Pancreas (tissue), 10 donors: ENCODE data around the gene TYSND1. TPM values are rescaled to one million over a fixed set of nuclear protein-coding genes. Genes with fewer than 3 reads are reported as not detected.

Source experiments
- ATAC-seq, 4 donors: fragments of 200-7000 bp; cut with Tn5 transposase; one replicate each; pipeline versions ENCODE4 v1.8.0 to v1.9.1; 2020; ENCODE audit warnings: mild to moderate bottlenecking in 4 of 4, moderate library complexity in 4 of 4
- DNase-seq, 6 donors: peaks; one replicate each; pipeline ENCODE4 v3.0.0-alpha.2; 2020
- FAIRE-seq: peaks from 2 replicates; lab custom pipeline; 2012; peaks lifted over from hg19 to GRCh38; lab: Jason Lieb, UNC
- H3K27ac ChIP-seq, 4 donors: fragments of 200-600 bp; sonication (generic); 1 replicate in 3 of 4; 2 replicates in 1 of 4; pipeline versions ENCODE4 v1.5.0 to v1.8.0; 2020
- H3K27me3 ChIP-seq, 4 donors: fragments of 200-600 bp; one replicate each; pipeline ENCODE4 v1.8.0; 2021
- H3K36me3 ChIP-seq, 3 donors: fragments of 200-600 bp; sonication (generic) in 1 of 3; one replicate each; pipeline versions ENCODE4 v1.5.0 to v1.8.0; 2020 to 2021
- H3K4me1 ChIP-seq, 3 donors: fragments of 200-600 bp; one replicate each; pipeline ENCODE4 v1.8.0; 2021
- H3K4me3 ChIP-seq, 4 donors: fragments of 200-600 bp; sonication (generic) in 2 of 4; one replicate each; pipeline versions ENCODE4 v1.5.0 to v1.8.0; 2020 to 2021
- H3K9me3 ChIP-seq, 4 donors: fragments of 200-600 bp; one replicate each; pipeline ENCODE4 v1.8.0; 2021
- WGBS, 2 donors: extraction: QIAGEN DNeasy Blood & Tissue Kit; methylation state at CpG; one replicate each; pipeline ENCODE4 v1.1.7; 2013; 5-methylcytosine and 5-hydroxymethylcytosine counted together
- intact Hi-C, 3 donors: fragments of 100-400 bp; cut with DNase I; formaldehyde crosslinking; loops; one replicate each; pipeline versions ENCODE4 v1.11.1 to v1.14.2; 2022
- polyA plus RNA-seq, 2 donors: library from polyadenylated mRNA; stranded (reverse); fragments of 200-250 nt; gene quantifications; one replicate each; pipeline ENCODE4 v1.2.3, GENCODE V29; 2013
- total RNA-seq, 6 donors: library from RNA; stranded (reverse); fragmentation: NEBNext Ultra II Directional in 4 of 6; extraction: Animal tissue kit (Norgen Biotek cat#: 25700) in 4 of 6; gene quantifications; one replicate each; pipeline versions ENCODE4 v1.2.1 to v1.2.4, GENCODE V29; 2021 to 2023
- TF ChIP-seq, protein P1 (sequence below), 4 donors: fragments of 200-600 bp; sonication (generic) in 3 of 4; IDR thresholded peaks; one replicate each; pipeline versions ENCODE4 v1.5.0 to v1.8.0; 2021; ENCODE audit warnings: antibody characterized with exemption in 4 of 4
- donor health status: healthy with polysubstance abuse.
- donor health status: DM: no; HTN: no; CAD: no; lungs with moderate emphysema.
- donor health status: DM: no; HTN: no; CAD: no.
- donor health status: control.
- donor health status: control.
- donor health status: Bipolar disorder and iron deficiency.
- donor health status: DM: yes; HTN: yes; CAD: no.
- donor health status: DM: no; HTN: no; CAD: no.
- donor health status: DM: no; HTN: no; CAD: no.
- donor health status: DM: yes; HTN: yes; CAD: no.

The TYSND1 gene
- total and polyA plus RNA-seq, 8 donors, result 6.7 to 9.5 (median 7.9) TPM

- Histone ChIP-seq H3K27ac (no peak overlapping the region), H3K36me3 (no peaks in the 10 kb centered on the region), H3K4me1 (peaks cover 5 to 40% (median 21%) of the 10 kb centered on the region in 3 donors), H3K9me3 (no peaks in the 10 kb centered on the region), H3K27me3 (no peaks in the 10 kb centered on the region), H3K4me3 (no peak overlapping the region)
- TF ChIP-seq, protein P1, sequence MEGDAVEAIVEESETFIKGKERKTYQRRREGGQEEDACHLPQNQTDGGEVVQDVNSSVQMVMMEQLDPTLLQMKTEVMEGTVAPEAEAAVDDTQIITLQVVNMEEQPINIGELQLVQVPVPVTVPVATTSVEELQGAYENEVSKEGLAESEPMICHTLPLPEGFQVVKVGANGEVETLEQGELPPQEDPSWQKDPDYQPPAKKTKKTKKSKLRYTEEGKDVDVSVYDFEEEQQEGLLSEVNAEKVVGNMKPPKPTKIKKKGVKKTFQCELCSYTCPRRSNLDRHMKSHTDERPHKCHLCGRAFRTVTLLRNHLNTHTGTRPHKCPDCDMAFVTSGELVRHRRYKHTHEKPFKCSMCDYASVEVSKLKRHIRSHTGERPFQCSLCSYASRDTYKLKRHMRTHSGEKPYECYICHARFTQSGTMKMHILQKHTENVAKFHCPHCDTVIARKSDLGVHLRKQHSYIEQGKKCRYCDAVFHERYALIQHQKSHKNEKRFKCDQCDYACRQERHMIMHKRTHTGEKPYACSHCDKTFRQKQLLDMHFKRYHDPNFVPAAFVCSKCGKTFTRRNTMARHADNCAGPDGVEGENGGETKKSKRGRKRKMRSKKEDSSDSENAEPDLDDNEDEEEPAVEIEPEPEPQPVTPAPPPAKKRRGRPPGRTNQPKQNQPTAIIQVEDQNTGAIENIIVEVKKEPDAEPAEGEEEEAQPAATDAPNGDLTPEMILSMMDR (IDR thresholded peaks at IDR 0.05), result no peak
- no peak for DNase-seq
- FAIRE-seq, result no peak
- intact Hi-C loops, result no loop called here
- no peak for ATAC-seq
- 85 to 89% methylated on average over 7 of the region's 7 CpGs for WGBS, 2 donors
Measured at GRCh38 chr10:70167246-70167645, 20.7 kb upstream of the TYSND1 start.

GRCh38 chr10:70166394-70166793 is 19.9 kb upstream of the TYSND1 start:
- no peaks in the 10 kb centered on the region for H3K36me3 ChIP-seq
- intact Hi-C loops, result no loop called here
- TF ChIP-seq, protein P1 (IDR thresholded peaks at IDR 0.05), result no peak
- no peak overlapping the region for H3K4me3 ChIP-seq
- H3K4me1 ChIP-seq, result peaks cover 5 to 40% (median 21%) of the 10 kb centered on the region in 3 donors
- 64 to 68% methylated on average over 3 of the region's 3 CpGs for WGBS, 2 donors
- DNase-seq (no peak), FAIRE-seq (no peak), ATAC-seq (no peak)
- H3K27me3 ChIP-seq, result no peaks in the 10 kb centered on the region
- no peaks in the 10 kb centered on the region for H3K9me3 ChIP-seq
- no peak overlapping the region for H3K27ac ChIP-seq

DNA sequence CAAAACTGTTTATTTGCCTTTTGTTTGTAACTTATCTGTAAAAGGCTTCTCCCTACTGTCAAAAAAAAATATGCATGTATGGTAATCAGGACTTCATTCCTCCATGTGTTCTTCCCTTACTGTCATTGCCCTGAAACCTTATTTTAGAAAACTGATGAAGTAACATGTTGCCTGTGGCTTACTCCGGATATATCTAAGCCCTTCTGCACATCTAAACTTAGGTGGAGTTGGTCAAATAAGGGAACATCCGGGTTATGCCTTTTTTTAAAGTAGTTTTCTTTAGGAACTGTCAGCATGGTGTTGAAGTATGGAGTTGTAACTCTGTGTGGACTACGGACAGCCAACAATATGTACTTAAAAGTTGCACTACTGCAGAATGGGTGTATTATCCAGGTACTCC is 17.7 kb upstream of the TYSND1 start:
- H3K4me3 ChIP-seq, result no peak overlapping the region
- ATAC-seq (no peak), FAIRE-seq (no peak), DNase-seq (no peak)
- H3K9me3 ChIP-seq, result no peaks in the 10 kb centered on the region
- peaks cover 0 to 5% (median 3%) of the 10 kb centered on the region in 3 donors for H3K36me3 ChIP-seq
- no peaks in the 10 kb centered on the region for H3K27me3 ChIP-seq
- intact Hi-C loops, result no loop called here
- TF ChIP-seq, protein P1 (IDR thresholded peaks at IDR 0.05), result no peak
- no peak overlapping the region for H3K27ac ChIP-seq
- H3K4me1 ChIP-seq, result peaks cover 5 to 39% (median 20%) of the 10 kb centered on the region in 3 donors
- 53 to 64% methylated on average over 3 of the region's 3 CpGs for WGBS, 2 donors

GRCh38 chr10:70163448-70163847 is 16.9 kb upstream of the TYSND1 start:
- no peak overlapping the region for H3K27ac ChIP-seq
- FAIRE-seq (no peak), ATAC-seq (no peak), DNase-seq (no peak)
- no peaks in the 10 kb centered on the region for H3K27me3 ChIP-seq
- H3K36me3 ChIP-seq, result peaks cover 0 to 5% (median 3%) of the 10 kb centered on the region in 3 donors
- H3K4me3 ChIP-seq, result no peak overlapping the region
- H3K4me1 ChIP-seq, result peaks cover 5 to 31% (median 12%) of the 10 kb centered on the region in 3 donors
- H3K9me3 ChIP-seq, result no peaks in the 10 kb centered on the region
- intact Hi-C loops, result no loop called here
- 96% methylated on average over 4 of the region's 4 CpGs for WGBS, 2 donors
- TF ChIP-seq, protein P1 (IDR thresholded peaks at IDR 0.05), result no peak

DNA sequence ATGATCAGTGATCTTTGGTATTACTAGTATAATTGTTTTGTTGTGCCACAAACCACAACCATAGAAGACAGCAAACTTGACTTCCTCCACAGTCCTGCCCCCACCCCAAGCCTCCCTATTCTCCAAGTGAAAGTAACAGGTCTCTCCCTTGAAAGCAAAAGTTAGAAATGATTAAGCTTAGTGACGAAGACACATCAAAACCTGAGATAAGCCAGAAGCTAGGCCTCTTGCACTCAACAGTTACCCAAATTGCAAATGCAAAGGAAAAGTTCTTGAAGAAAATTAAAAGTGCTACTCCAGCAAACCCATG is 16.3 kb upstream of the TYSND1 start:
- TF ChIP-seq, protein P1 (IDR thresholded peaks at IDR 0.05), result no peak
- no peak overlapping the region for H3K4me3 ChIP-seq
- no peak for FAIRE-seq
- no peaks in the 10 kb centered on the region for H3K9me3 ChIP-seq
- H3K36me3 ChIP-seq, result peaks cover 0 to 5% (median 3%) of the 10 kb centered on the region in 3 donors
- no peaks in the 10 kb centered on the region for H3K27me3 ChIP-seq
- H3K4me1 ChIP-seq, result peaks cover 5 to 31% (median 7%) of the 10 kb centered on the region in 3 donors
- 24 to 27% methylated on average over 1 of the region's 1 CpG for WGBS, 2 donors
- no peak overlapping the region for H3K27ac ChIP-seq
- ATAC-seq, result peak in 2 of 4 donors; percentile 24 to 37
- no peak for DNase-seq
- intact Hi-C loops, result no loop called here
